Hepatocyte (in vitro differentiated cells): ENCODE results near the gene NCAM1.

Experiments used
- EZH2 ChIP-seq: fragments of 200-600 bp; sonication (generic); IDR thresholded peaks from 2 replicates; pipeline ENCODE4 v1.6.1; 2016; ENCODE audit warnings: antibody characterized with exemption, mild to moderate bottlenecking, borderline replicate concordance
- EZH2phosphoT487 ChIP-seq: fragments of 200-600 bp; sonication (generic); IDR thresholded peaks from one replicate; pipeline ENCODE4 v1.6.1; 2018; ENCODE audit warnings: antibody characterized with exemption, mild to moderate bottlenecking, low read depth, moderate library complexity; ENCODE audit not compliant: unreplicated experiment, severe bottlenecking
- TF ChIP-seq, protein P1 (sequence below): fragments of 200-600 bp; sonication (generic); IDR thresholded peaks from 2 replicates; pipeline ENCODE4 v1.5.1; 2016; ENCODE audit warnings: antibody characterized with exemption, mild to moderate bottlenecking; ENCODE audit not compliant: poor library complexity

DNA sequence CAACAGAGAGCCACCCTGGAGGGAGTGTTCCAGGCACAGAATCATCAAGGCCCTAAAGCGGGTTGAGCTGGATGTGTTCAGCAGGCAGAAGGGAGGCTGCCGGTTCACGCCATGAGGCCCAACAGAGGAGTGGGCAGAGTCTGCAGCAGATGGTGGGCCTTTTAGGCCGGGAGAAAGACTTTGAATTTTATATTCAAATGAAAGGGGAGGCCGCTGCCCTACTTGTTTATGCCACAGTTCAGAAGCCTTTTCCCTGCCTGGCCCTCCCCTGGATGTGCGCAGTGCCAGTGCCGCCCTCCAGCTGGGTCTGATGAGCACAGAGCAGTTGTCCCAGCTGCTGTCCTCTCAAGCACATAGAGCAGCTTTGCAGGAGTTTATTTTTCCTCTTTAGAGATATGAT, 306.3 kb downstream of the NCAM1 start:
- TF ChIP-seq, protein P1, sequence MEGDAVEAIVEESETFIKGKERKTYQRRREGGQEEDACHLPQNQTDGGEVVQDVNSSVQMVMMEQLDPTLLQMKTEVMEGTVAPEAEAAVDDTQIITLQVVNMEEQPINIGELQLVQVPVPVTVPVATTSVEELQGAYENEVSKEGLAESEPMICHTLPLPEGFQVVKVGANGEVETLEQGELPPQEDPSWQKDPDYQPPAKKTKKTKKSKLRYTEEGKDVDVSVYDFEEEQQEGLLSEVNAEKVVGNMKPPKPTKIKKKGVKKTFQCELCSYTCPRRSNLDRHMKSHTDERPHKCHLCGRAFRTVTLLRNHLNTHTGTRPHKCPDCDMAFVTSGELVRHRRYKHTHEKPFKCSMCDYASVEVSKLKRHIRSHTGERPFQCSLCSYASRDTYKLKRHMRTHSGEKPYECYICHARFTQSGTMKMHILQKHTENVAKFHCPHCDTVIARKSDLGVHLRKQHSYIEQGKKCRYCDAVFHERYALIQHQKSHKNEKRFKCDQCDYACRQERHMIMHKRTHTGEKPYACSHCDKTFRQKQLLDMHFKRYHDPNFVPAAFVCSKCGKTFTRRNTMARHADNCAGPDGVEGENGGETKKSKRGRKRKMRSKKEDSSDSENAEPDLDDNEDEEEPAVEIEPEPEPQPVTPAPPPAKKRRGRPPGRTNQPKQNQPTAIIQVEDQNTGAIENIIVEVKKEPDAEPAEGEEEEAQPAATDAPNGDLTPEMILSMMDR, result no peak
- no peak for TF ChIP-seq EZH2
- no peak for TF ChIP-seq EZH2phosphoT487
